GM19328 (cell line): ENCODE data around the gene COQ10A.
"Not testable (repeated sequence)": the region's sequence is repeated elsewhere in the genome, so short reads cannot be mapped to it uniquely, and the experiment has no call there.

Source experiments
- ATAC-seq: cut with Tn5 transposase; IDR thresholded peaks from one replicate; pipeline ENCODE4 v1.9.1; 2021; ENCODE audit warnings: mild to moderate bottlenecking, moderate library complexity; ENCODE audit not compliant: unreplicated experiment

COQ10A gene

DNA sequence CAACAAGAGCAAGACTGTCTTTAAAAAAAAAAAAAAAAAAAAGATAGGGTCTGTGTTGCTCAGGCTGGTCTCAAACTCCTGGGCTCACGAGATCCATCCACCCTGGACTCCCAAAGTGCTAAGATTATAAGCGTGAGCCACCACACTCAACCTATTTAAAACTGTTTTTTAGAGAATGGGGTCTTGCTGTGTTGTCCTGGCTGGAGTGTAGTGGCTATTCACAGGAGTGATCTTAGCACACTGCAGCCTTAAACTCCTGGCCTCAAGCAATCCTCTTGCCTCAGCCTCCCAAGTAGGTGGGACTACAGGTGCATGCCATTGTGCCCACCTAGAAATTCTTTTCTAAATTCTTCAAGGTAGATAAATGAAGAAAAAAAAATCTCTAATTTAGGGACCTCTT, 7.6 kb downstream of the COQ10A start:
- ATAC-seq: no peak

DNA sequence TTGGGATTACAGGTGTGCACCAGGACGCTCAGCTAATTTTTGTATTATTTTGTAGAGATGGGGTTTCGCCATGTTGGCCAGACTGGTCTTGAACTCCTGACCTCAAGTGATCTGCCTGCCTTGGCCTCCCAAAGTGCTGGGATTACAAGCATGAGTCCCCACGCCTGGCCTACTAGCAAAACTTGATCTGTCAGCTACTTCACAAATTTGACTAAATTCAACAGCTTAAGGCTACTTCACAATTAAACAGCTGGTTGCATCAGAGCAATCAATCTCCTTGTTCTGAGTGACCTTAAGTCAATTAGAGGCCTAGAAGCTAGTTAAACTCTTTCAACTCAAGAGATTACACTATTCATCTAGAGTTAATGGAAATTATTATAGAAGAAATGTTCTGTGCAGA, 12.2 kb downstream of the COQ10A start:
- no peak for ATAC-seq

DNA sequence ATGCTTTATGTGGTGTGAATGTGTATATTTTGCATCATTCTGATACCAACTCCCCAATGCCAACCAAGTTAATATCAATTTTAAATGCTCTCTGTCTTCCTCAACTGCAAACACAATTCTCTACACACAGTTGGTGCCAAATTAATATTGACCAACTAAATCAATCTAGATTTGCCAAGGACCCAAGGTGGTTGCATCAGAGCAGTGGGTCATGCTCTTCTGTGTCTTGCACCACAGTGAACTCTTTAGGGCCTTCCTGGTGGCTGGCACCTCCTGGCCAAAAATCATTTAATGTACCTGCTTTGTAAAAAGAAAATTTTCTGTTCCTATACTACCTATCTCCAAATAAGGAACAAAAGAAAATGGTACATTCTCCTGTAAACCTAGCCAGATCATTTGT, 14.1 kb downstream of the COQ10A start:
- no peak for ATAC-seq

DNA sequence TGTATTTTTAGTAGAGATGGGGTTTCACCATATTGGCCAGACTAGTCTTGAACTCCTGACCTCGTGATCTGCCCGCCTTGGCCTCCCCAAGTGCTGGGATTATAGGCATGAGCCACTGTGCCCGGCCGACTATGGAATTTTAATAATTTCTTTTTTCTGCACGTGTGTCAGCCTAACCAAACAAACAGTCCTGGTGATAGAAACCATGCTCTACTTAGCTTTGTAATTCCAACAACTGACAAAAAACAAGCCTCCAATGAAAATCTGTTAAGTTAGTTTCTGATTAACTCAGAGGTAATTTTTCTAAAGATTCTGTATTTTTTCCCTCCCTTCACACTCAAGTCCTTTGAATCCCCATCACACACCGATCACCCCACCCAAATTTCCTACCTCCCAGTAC, 15.3 kb downstream of the COQ10A start:
- no peak for ATAC-seq

DNA sequence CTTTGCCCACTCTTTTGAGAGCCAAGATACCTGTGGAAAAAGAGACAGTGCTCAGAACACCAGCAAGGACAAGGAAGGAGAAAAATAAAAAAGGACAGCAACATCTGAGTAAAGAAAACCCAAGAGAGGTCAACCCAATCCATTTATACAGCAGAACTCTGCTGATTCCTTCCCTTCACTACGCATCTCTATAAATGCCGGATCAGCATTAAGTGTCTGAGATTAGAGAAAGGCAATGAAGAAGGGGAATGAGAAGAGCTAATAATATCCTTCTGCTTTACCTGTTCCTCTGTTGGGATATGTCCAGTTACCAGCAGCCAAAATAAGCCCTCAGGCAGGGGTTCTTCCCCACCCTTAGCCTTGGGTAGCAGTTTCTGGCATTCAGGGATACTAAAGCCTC, 15.8 kb downstream of the COQ10A start:
- no peak for ATAC-seq

DNA sequence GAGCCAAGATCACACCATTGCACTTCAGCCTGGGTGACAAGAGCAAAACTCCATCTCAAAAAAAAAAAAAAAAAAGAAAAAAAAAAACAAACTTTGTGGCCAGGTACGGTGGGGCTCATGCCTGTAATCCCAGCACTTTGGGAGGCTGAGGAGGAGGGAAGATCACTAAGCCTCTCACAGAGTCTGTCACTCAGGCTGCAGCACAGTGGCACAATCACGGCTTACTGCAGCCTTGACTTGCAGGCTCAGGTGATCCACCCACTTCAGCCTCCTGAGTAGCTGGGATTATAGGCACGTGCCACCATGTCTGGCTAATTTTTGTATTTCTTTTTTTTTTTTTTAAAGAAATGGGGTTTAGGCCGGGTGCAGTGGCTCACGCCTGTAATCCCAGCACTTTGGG, 17.5 kb downstream of the COQ10A start:
- ATAC-seq: not testable (repeated sequence)

DNA sequence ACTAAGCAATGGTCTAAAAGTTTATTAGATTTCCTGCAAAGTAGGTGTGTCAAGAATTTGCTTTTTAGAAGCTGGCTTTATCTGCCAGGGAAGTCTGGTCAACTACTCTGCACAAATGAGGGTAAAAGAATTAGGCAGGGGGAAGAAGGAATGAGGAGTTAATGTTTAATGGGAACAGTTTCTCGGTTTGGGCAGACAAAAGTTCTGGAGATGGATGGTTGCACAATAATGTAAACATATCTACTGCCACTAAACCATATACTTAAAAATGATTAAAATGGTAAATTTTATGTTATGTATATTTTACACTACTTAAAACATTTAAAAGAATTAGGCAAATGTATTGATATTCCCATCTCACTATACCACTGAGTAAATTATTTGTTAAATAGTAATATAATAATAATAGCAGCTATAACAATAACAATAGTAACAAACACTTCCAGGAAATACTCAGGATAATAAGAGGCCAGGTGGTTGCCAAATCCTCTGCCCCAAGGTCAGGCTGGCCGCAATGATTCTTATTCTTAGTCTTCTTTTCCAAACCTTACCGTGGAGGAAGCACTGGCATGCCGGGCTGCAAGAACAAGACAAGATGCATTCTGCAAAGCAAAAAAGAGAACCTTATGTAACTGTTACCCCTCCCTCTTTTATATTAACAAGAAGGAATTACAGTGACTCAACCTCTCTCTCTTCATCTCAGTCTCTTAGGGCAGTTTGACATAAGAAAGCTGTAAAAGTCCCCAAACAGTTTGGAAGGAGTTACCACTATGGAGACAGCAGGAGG, 19.5 kb downstream of the COQ10A start:
- ATAC-seq: no peak

DNA sequence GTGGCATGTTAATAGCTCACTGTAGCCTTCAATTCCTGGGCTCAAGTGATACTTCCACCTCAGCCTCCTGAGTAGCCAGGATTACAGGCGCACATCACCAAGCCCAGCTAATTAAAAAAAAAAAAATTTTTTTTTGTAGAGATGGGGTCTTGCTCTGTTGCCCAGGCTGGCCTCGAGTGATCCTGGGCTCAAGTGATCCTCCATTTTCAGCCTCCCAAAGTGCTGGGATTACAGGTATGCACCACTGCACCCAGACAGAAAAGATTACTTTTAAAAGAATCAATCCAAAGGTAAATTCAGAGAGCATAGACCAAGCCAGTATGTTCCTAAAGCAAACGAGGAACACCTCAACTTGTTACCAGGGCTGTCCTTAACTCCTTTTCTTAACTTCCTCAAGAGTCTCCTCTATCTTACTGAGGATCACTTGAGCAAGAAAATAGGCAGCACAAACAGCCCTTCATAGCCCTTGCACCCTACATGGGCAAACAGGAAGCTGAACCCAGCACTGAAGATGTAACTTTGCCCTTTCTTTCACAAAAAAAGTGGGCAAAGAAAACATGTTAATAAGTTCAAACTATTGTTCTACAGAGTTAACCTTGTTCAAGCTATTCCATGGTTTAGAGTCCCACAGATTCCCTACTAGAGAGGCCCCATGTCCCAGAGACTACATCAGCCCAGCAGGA, 22.1 kb downstream of the COQ10A start:
- no peak for ATAC-seq

DNA sequence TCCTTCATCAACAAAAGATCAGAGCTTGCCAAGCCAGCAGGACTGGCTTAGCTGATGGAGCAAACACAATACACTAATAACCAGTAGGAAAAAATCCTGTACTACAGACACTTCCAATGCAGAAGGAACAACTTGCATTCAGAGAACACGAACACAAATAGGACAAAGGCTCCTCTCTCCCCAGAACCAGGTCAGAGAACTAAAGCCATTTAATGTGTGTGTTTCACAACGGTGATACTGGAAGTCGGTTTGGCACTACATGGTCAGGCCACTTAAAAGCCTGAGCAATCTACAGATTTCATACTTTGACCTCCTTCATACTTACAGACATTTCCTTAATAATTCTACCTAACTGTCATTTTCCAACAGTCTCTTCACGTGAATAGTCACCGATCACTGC, 27.1 kb downstream of the COQ10A start:
- no peak for ATAC-seq

DNA sequence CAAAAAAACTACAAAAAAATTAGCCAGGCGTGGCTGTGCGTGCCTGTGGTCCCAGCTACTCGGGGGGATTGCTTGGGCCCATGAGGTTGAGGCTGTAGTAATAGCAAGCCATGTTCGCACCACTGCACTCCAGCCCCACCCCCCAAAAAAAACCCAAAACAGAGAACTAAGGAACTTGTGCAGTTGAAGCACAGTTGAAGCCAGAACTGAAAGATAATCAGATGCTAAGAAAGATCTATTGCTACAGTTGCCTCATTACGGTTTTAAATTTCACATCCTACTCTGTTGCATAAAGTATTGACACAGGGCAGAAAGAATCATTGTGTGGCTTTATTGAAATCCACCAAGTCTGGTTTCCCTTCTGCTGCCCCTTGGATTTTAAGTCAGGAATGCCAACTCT, 29.6 kb downstream of the COQ10A start:
- no peak for ATAC-seq

DNA sequence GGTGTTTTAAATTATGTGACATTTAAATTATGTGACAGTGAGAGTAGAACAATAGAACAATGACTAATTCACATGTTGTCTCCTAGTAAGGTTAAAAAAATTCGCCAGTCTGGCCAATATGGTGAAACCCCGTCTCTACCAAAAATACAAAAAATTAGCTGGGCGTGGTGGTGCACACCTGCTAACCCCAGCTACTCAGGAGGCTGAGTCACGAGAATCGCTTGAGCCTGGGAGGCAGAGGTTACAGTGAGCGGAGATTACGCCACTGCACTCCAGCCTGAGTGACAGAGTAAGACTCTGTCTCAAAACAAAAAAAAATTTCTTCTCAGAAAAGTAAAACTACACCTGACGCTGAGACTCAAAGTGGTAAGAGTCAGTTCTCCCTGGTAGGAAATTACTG, 30.7 kb downstream of the COQ10A start:
- no peak for ATAC-seq

DNA sequence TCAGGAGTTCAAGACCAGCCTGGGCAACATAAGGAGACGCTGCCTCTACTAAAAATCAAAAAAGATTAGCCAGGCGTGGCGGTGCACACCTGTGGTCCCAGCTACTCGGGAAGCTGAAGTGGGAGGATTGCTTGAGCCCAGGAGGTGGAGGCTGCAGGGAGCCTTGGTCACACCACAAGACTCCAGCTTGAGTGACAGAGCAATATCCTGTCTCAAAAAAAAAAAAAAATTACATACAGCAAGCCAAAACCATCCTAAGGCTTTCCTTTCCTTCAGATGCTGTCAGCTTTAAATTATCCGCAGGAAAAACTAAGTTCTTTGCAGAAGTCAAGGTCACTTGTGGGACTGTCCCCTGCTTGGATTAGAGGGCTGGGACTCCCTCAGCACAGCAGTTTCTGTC, 32.1 kb downstream of the COQ10A start:
- no peak for ATAC-seq

DNA sequence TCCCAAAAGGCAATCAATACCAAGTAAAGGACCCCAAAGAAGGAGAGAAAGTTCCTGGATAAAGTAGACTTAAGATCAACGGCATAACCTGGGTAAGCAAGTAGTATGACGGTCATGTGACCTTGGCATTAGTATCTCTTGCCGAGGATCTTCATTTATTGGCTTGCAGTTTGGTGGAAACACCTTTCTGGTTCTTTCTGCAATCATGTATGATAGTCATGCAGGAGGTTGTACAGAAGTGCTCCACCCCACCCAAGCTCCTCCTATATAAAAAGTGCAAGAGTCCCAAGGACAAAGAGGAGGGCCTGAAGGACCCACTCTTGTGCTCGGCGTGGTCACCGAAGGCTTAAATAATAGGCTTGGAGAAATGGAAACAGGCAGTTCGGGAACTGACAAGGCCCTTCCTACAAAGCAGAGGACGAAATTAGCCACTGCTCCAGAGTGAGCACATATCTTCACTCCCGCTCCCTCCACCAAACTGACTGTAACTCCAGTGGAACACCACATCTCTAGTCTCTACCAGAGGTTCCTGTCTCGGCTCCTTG, 32.6 kb downstream of the COQ10A start:
- ATAC-seq: no peak

DNA sequence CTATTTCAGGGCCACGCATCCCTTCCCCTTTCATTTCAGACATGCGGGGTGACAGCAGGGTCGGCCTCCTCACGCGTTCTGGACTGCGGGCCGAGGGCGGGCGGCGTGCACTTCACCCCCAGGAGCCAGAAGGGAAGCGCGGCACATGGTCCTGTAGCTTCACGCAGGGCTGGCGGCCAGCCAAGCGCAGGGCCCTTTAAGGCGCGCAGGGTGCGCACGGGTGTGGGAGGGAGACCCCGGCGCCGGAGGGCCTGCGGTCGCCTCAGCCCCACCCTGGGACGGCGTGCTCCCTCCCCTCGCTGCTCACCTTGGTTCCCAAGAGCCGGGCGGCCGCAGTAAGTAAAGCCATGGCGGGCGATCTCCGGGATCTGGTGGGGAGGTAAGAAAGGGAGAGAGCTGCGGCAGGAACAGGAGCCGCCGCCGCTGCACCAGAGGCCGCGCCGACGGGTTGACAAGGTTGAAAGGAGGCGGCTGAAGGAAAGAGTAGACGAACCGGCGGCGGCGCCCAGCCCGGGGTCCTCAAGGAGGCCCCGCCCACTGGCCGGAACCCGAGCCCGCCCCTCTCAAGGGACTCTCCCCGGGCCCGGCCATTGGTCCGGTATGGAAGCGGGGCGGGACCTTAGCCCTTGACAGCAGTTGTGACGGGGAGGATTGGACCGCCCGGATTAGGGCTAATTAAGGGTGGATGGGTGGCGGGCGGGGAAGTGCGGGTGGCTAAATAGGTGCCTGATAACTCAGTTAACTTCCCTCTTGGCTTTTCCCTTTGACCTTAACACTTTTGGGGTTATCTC, 33.3 kb downstream of the COQ10A start, which contains the start of gene CS:
TSS of gene CS (minus strand) at position 478 of the 791 bp plus-strand sequence. CDS start at position 349, 129 bp downstream.
- peak; percentile 96 for ATAC-seq

DNA sequence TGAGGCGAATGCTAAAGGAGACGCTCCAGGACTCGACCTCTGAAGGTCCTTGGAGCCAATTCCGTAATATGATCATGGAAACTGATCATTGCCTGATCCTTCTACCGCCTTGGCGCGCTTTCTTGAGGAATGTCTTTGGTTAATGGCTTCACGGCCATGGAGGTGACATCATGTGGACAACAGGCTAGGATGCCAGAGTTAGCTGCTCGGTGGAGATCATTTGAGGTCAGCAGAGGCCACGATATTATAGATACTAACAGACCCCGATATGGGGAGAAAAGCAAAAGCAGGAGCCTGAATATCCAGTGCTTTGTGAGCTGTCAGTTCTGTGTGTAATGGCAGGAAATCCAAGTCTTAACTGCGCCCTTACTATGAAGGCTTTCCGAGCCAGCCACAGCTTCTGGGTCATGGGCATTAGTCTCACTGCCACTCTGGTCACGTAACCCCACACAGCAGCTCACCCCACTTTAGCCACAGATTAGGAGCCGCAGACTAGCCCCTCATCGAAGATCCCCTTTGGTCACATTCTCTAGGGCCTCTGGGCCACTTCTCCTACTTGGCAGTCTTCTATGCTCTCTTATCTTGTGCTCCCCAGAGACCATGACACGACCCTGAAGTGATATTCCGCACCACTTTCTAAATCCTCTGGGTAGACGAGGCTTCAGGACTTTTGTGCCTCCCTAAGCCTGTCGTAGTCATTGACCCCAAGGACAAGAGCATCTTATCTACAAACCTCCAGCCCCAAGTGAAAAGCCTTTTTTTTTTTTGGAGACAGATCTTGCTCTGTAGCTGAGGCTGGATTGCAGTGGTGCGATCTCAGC, 34.1 kb downstream of the COQ10A start:
- ATAC-seq: no peak

DNA sequence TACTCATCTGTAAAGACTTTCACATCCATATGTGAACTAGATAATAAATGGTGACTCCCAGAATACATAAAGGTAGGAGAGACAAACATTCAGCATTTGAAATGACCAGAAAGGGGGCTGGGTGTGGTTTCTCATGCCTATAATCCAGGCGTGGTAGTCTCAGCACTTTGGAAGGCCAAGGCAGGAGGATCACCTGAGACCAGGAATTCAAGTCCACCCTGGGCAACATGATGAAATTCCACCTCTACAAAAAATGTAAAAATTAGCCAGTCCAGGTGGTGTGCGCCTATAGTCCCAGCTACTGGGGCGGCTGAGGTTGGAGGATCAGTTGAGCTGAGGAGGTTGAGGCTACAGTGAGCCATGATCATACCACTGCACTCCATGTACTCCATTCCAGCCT, 37.5 kb downstream of the COQ10A start:
- ATAC-seq: no peak

DNA sequence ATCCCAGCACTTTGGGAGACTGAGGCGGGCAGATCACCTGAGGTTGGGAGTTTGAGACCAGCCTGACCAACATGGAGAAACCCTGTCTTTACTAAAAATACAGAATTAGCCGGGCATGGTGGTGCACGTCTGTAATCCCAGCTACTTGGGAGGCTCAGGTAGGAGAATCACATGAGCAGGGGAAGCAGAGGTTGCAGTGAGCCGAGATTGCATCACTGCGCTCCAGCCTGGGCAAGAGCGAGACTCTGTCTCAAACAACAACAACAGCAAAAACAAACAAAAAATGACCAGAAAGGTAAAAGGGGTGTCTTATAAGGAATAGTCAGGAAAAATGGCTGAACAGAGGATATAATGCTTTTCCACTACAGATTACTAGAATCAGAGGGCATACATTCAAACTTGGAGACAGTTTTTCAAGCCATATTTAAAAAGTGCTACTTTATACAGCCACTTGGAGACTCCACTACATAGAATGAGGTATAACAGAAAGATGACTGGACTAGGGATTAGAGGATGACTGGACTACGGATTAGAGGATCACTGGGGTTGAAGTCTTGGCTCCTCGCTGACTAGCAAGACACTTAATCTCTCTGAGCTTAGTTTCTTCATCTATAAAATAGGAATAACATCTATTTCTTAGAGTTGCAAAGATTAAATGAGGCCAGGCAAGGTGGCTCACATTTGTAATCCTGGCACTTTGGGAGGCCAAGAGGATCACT, 38.3 kb downstream of the COQ10A start:
- ATAC-seq: no peak

DNA sequence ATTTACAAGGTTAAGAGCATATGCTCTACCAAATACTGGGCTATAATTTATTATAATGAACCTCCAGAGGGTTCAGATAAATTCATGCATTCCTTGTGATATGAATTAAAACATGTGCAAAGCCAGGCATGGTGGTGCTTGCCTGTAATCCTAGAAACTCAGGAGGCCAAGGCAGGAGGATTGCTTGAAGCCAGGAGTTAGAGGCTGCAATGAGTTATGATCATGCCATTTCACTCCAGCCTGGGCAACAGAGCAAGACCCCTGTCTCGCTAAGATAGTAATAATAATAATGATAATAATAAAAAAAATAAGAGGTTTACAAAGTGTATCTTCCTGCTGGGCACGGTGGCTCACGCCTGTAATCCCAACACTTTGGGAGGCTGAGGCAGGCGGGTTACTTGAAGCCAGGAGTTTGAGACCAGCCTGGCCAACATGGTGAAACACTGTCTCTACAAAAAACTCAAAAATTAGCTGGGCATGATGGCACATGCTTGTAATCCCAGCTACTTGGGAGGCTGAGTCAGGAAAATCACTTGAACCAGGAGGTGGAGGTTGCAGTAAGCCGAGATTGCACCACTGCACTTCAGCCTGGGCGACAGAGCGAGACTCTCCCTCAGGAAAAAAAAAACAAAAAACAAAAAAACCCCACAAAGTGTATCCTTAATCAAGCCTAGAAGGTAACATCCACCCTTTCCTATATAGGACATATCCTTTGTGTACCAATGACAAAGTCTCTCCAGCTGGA, 40.7 kb downstream of the COQ10A start:
- ATAC-seq: no peak

DNA sequence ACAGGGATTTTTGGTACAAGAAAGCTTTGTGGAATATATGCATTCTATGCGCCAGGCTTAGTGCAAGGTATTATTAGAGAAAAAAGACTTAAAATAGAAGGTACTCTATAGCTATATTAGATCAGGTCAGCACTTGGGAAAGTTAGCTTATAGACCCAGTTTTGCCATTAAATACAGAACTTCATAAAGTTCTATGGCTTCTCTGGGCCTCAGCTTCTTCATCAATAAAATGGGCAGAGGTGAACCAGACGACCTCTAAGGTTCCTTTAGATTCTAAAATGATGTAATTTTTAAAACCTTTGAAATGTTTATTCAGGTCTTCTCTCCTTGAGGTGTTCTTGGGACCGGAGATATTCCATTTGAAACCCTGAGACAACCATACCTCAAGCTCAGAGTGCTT, 42.0 kb downstream of the COQ10A start:
- ATAC-seq: no peak
